Measurements from ENCODE around the gene PYURF.

The PYURF gene

GRCh38 chr4:88503344-88503743 lies 20.2 kb downstream of the PYURF start:
- DNase-seq = no peak

- no peak for DNase-seq
Measured at GRCh38 chr4:88497859-88498409, 25.6 kb downstream of the PYURF start.

DNA sequence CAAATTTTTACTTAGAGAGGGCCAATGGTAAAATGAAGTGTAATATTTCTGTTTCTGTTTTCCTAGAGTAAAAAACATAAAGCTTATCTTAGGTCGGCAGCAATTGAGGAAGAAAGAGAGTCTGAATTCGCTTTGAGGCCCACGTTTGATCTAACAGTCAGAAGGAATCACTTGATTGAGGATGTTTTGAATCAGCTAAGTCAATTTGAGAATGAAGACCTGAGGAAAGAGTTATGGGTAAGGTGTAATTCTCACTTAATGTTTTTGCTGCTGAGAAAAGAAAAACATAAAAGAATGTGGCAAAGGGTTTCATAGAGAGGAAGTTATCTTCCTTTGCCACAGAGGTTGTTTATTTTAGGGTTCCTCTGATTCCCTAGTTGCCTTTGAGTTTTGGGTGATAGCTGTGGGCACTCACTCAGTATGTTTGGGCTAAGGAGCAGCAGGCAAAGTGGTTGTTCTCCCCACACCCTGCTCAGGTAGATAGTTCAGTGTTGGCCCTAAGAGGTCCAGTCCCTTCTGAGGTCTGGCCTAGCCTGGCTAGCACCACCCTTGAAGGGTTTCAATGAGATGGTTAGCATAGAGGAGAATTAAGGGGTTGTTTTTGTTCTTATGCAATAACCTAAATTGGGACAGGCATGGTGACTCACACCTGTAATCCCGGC lies 34.3 kb downstream of the PYURF start:
- DNase-seq = no peak

DNA sequence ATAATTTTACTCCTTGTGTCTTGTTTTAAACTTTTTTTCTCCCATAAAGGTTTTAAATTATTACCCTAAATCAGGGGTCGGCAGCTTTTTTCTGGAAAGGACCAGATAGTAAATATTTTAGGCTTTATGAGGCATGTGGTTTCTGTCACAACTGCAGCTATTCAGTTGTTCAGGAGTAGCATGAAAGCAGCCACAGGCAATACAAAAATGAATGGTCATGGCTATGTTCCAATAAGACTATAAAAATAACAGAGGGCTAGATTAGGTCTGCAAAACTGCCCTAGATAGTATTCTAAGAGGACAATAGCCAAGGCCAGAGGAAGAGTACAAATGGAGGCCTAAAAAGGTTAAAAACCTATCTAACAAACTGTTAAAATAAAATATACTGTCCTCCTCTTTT lies 42.0 kb downstream of the PYURF start:
- no peak for DNase-seq

GRCh38 chr4:88478247-88478646 lies 45.3 kb downstream of the PYURF start:
- no peak for DNase-seq

GRCh38 chr4:88477229-88477860 lies 46.2 kb downstream of the PYURF start:
- no peak for DNase-seq

Measured in NCI-H1048 (cell line).